Neural progenitor cell (in vitro differentiated cells): ENCODE data around the gene TDRD10.

ENCODE experiments used
- CTCF ChIP-seq: fragments of 200-600 bp; sonication (generic); IDR thresholded peaks from 2 replicates; pipeline ENCODE4 v1.5.1; 2017; ENCODE audit warnings: antibody characterized with exemption, mild to moderate bottlenecking
- EZH2 ChIP-seq: fragments of 200-600 bp; sonication (generic); IDR thresholded peaks from 2 replicates; pipeline ENCODE4 v1.6.1; 2017; ENCODE audit warnings: antibody characterized with exemption, mild to moderate bottlenecking, moderate library complexity
- EZH2phosphoT487 ChIP-seq: fragments of 200-600 bp; sonication (generic); IDR thresholded peaks from 2 replicates; pipeline ENCODE4 v1.6.1; 2017; ENCODE audit warnings: antibody characterized with exemption

DNA sequence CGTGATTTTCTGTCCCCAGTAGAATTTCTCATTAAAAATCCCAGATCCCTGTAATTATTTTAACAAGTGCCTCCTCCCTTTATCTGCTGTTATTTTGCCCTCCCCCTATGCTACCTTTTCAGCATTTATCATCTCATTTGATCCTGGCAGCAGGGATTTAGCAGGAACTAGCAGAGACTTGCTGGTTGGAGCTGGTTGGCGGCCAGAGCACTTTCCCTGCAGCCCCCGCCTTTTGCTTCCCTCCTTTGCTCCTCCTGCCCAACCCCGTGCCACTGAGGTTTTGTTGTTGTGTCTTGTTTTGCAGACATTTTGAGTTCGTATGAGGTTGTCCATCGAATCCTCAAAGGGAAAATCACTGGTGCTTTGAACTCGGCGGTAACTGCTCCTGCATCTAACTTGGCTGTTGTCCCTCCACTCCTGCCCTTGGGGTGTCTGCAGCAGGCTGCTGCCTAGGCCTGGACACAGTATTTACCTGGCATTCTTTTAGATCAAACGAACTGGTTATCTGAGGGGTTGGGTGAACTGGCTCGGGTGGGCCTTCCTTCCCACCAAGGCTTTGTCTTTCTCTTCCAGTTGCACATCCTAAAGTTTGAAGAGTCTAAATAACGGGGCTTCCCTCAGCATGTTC is 45.2 kb downstream of the TDRD10 start:
- no peak for TF ChIP-seq CTCF
- no peak for TF ChIP-seq EZH2phosphoT487
- no peak for TF ChIP-seq EZH2
